Activated naive CD8-positive, alpha-beta T cell treated with anti-CD3 and anti-CD28 coated beads for 36 hours (primary cell): ENCODE measurements around the gene RNF212B. TPM values are rescaled to one million over a fixed set of nuclear protein-coding genes. Genes with fewer than 3 reads are reported as not detected.
"Not testable (repeated sequence)": the region's sequence is repeated elsewhere in the genome, so short reads cannot be mapped to it uniquely, and the experiment has no call there.

Experiments
- DNase-seq: peaks from one replicate; pipeline ENCODE4 v3.0.0; 2021
- H3K27ac Mint-ChIP-seq: one replicate; pipeline ENCODE4 v1.8.0; 2022; ENCODE audit warnings: mild to moderate bottlenecking, moderate library complexity, mixed read lengths
- H3K27me3 Mint-ChIP-seq: one replicate; pipeline ENCODE4 v1.8.0; 2022; ENCODE audit warnings: mild to moderate bottlenecking, mixed read lengths
- H3K36me3 Mint-ChIP-seq: one replicate; pipeline ENCODE4 v1.8.0; 2021; ENCODE audit warnings: mild to moderate bottlenecking, mixed read lengths
- H3K4me1 Mint-ChIP-seq: one replicate; pipeline ENCODE4 v1.8.0; 2021; ENCODE audit warnings: mixed read lengths
- H3K4me3 Mint-ChIP-seq: one replicate; pipeline ENCODE4 v1.8.0; 2022; ENCODE audit warnings: mild to moderate bottlenecking, moderate library complexity, mixed read lengths
- H3K9me3 Mint-ChIP-seq: one replicate; pipeline ENCODE4 v1.8.0; 2022; ENCODE audit warnings: mixed read lengths
- total RNA-seq, 2 experiments: library from RNA; stranded (reverse); gene quantifications; one replicate each; pipeline ENCODE4 v1.2.3, GENCODE V29; 2021

The RNF212B gene
- total RNA-seq, 2 experiments from 2014 or later = not detected

DNA sequence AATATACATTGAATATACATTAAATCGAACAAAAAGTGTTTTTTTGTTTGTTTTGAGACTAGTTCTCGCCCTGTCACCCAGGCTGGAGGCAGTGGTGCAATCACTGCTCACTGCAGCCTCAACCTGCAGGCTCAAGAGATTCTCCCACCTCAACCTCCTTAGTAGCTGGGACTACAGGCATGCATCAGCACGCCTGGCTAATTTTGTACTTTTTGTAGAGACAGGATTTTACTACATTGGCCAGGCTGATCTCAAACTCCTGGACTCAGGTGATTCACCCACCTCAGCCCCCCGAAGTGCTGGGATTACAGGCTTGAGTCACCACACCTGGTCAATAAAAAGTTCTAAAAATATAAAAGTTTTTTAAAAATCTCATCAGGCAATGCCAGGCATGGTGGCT is 10.2 kb upstream of the RNF212B start:
- Mint-ChIP-seq H3K36me3 (no peaks in the 10 kb centered on the region), H3K4me1 (peaks cover 6% of the 10 kb centered on the region), H3K27ac (no peak overlapping the region), H3K27me3 (peaks cover 15% of the 10 kb centered on the region), H3K9me3 (peaks cover 4% of the 10 kb centered on the region), H3K4me3 (no peak overlapping the region)
- no peak for DNase-seq

DNA sequence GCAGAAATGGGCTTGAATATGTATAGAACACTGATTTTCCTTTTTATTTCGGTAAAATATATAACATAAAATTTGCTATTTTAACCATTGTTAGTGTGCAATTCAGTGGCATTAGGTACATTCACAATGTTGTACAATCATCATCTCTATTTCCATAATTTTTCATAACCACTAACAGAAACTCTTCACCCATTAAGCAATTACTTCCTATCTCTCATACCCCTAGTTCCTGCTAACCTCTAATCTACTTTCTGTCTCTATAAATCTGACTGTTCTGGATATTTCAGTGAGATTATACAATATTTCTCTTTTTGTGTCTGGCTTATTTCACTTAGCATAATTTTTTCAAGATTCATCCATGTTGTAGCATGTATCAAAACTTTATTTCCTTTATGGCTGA is 8.9 kb upstream of the RNF212B start:
- H3K36me3 Mint-ChIP-seq = no peaks in the 10 kb centered on the region
- no peak overlapping the region for H3K27ac Mint-ChIP-seq
- peaks cover 6% of the 10 kb centered on the region for H3K4me1 Mint-ChIP-seq
- H3K9me3 Mint-ChIP-seq = peaks cover 4% of the 10 kb centered on the region
- H3K27me3 Mint-ChIP-seq = peaks cover 15% of the 10 kb centered on the region
- DNase-seq = no peak
- H3K4me3 Mint-ChIP-seq = no peak overlapping the region

DNA sequence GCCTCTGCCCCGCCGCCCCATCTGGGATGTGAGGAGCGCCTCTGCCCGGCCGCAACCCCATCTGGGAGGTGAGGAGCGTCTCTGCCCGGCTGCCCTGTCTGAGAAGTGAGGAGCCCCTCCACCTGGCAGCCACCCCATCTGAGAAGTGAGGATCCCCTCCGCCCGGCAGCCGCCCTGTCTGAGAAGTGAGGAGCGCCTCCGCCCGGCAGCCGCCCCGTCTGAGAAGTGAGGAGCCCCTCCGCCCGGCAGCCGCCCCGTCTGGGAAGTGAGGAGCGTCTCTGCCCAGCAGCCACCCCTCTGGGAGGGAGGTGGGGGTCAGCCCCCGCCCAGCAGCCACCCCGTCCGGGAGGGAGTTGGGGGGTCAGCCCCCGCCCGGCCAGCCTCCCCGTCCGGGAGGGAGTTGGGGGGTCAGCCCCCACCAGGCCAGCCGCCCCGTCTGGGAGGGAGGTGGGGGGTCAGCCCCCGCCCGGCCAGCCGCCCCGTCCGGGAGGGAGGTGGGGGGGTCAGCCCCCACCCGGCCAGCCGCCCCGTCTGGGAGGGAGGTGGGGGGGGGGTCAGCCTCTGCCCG is 5.4 kb upstream of the RNF212B start:
- not testable (repeated sequence) for H3K9me3 Mint-ChIP-seq, H3K27ac Mint-ChIP-seq, H3K4me1 Mint-ChIP-seq, DNase-seq, H3K4me3 Mint-ChIP-seq, H3K36me3 Mint-ChIP-seq
- H3K27me3 Mint-ChIP-seq = peaks cover 19% of the 10 kb centered on the region

DNA sequence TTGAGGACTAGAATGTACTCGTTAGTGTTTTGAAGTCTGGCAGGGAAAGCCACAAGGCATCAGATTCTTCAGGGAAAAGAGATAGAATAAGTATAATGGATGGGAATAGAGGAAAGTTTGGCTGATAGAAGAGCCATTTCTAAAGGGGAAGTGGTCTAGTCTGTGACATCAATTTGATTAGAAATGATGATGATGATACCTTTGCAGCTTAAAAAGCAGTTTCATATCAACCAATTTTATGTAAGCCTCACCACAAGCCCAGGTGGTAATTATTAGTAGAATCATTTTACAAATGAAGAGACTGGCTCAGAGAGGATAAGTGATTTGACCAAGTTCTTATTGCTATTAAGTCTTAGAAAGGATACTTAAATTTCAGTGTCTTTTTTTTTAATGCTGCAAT is 2.9 kb downstream of the RNF212B start:
- no peaks in the 10 kb centered on the region for H3K36me3 Mint-ChIP-seq
- peaks cover 42% of the 10 kb centered on the region for H3K27me3 Mint-ChIP-seq
- H3K4me3 Mint-ChIP-seq = no peak overlapping the region
- no peak overlapping the region for H3K27ac Mint-ChIP-seq
- DNase-seq = no peak
- no peaks in the 10 kb centered on the region for H3K9me3 Mint-ChIP-seq
- peaks cover 3% of the 10 kb centered on the region for H3K4me1 Mint-ChIP-seq

DNA sequence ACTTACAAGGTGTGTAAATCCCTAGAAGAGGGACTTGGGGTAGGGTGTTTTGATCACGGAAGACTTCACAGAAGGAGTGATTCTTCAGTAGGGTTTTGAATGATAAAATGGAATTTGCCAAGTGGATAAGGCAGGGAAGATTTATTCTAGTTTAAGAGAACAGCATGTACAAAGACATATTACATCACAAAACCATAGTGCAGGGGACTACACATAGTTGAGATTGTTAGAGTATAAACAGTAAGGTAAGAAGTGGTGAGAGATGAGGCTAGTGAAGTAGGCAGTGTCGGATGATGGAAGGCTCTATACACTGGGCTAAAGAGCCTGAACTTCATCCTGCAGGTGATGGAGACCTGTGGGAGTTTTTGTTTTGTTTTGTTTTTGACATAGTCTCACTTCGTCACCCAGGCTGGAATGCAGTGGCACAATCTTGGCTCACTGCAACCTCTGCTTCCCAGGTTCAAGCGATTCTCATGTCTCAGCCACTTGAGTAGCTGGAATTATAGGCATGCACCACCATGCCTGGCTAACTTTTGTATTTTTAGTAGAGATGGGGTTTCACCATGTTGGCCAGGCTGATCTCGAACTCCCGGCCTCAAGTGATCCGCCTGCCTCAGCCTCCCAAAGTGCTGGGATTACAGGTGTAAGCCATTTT is 3.5 kb downstream of the RNF212B start:
- not testable (repeated sequence) for DNase-seq, H3K4me1 Mint-ChIP-seq, H3K9me3 Mint-ChIP-seq, H3K27ac Mint-ChIP-seq, H3K36me3 Mint-ChIP-seq, H3K4me3 Mint-ChIP-seq
- peaks cover 38% of the 10 kb centered on the region for H3K27me3 Mint-ChIP-seq

DNA sequence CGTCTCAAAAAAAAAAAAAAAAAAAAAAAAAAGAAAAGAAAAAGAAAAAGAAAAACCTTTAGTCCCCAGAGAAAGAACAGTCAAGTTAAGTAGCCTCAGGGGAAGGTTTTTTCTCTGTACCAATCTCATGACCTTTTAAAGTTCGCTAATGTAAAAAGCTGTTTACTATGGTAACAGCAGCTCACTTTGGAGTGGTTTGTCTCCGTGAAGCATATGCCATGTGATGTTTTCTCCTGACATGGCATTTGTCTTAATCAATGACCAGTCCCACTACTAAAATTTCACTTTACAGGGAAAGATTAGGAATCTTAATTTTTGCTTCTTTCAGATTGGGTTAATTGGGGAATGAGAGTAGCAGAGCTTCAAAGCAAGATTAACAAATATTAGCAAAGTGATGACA is 4.3 kb downstream of the RNF212B start:
- no peak overlapping the region for H3K4me3 Mint-ChIP-seq
- no peaks in the 10 kb centered on the region for H3K9me3 Mint-ChIP-seq
- no peak for DNase-seq
- H3K36me3 Mint-ChIP-seq = no peaks in the 10 kb centered on the region
- H3K27me3 Mint-ChIP-seq = peaks cover 32% of the 10 kb centered on the region
- no peak overlapping the region for H3K27ac Mint-ChIP-seq
- H3K4me1 Mint-ChIP-seq = peaks cover 3% of the 10 kb centered on the region

DNA sequence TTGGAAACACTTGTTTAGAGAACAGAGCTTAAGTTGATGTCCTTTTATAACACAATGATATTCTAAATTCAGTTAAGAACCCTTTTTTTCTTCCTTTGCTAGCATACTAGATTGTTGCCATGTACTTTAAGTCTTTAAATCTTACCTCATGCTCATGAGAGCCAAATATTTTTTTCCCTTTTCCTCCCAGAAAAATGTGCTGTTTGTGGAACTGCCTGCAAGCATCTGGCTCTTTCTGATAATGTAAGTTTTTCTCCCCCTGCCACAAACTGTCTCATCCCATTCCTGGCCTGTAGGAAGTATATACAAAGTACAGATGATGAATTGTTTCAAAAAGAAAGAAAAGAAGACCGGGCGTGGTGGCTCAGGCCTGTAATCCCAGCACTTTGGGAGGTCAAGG is 5.3 kb downstream of the RNF212B start:
- Mint-ChIP-seq H3K4me3 (no peak overlapping the region), H3K9me3 (no peaks in the 10 kb centered on the region), H3K36me3 (no peaks in the 10 kb centered on the region), H3K27me3 (peaks cover 22% of the 10 kb centered on the region), H3K4me1 (no peaks in the 10 kb centered on the region), H3K27ac (no peak overlapping the region)
- no peak for DNase-seq

DNA sequence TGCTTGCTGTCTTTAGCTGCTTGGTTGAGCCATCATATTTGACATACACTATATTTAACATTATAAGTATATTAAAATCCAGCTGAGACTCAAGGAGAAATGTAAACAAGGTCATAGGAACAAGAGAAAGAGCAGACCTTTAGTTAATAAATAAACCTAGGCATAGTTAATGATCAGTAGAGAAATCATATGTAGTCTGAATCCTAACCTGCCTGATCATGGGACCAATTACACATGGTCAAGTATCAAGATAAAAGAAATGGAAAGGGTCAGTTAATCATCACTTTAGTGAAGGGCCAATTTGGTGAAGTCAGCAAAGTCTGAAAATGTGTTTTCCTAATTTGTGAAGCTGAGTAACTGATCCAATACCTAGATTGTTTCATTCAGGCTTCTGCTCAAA is 7.5 kb downstream of the RNF212B start:
- Mint-ChIP-seq H3K27me3 (peaks cover 8% of the 10 kb centered on the region), H3K4me3 (no peak overlapping the region), H3K27ac (no peak overlapping the region), H3K4me1 (no peaks in the 10 kb centered on the region), H3K9me3 (no peaks in the 10 kb centered on the region), H3K36me3 (no peaks in the 10 kb centered on the region)
- DNase-seq = no peak

DNA sequence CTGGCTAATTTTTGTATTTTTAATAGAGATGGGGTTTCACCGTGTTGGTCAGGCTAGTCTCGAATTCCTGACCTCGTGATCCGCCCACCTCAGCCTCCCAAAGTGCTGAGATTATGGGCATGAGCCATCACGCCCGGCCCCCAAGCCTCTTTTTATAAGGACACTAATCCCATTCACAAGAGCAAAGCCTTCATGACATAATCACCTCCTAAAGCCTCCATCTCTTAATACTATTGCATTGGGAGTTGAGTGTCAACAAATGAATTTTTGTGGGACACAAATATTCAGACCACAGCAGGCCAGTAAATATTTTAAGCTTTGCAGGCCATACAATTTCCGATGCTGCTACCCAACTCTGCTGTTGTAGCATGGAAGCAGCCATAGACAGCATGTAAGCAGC is 10.9 kb downstream of the RNF212B start:
- H3K4me1 Mint-ChIP-seq = no peaks in the 10 kb centered on the region
- H3K36me3 Mint-ChIP-seq = no peaks in the 10 kb centered on the region

DNA sequence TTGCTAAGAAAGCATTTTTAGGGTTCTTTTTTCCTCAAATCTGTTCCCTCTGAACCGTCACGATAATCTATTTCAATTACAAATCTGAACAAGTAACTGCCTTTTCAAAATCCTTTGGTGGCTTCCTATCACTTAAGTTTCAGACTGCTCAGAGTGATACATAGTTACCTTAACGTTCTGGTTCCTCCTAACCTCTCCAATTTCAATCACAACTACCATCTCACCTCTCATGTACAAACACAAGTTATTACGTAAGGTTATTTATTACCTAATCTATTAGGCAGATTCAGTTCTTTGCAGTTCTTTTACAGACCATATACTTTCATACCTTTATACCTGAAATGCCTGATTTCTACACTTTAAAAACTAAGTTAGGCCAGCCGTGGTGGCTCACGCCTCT is 12.1 kb downstream of the RNF212B start:
- Mint-ChIP-seq H3K9me3 (no peaks in the 10 kb centered on the region), H3K4me1 (no peaks in the 10 kb centered on the region), H3K27me3 (peaks cover 13% of the 10 kb centered on the region), H3K27ac (no peak overlapping the region), H3K36me3 (no peaks in the 10 kb centered on the region), H3K4me3 (no peak overlapping the region)
- DNase-seq = no peak

More for the DNA sequence above, 10.9 kb downstream of the RNF212B start:
- Mint-ChIP-seq H3K27me3 (peaks cover 17% of the 10 kb centered on the region), H3K27ac (no peak overlapping the region), H3K4me3 (no peak overlapping the region), H3K9me3 (no peaks in the 10 kb centered on the region)
- DNase-seq = no peak

DNA sequence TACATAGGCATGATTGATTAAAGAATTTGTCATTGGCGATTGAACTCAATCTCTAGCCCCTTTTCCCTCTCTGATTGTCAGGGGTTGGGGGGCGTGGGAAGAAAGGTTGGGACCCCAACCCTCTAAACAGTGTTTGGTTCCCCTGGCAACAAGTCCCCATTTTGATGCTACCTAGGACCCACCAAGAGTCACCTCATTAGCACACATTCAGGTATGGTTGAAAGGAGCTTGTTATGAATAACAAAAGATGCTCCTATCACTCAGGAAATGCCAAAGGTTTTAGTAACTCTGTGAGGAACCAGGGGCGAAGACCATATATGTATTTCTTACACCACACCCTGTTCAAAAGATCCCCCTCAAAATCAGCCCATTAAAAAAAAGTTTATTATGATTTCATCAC is 14.3 kb downstream of the RNF212B start:
- Mint-ChIP-seq H3K27me3 (peaks cover 13% of the 10 kb centered on the region), H3K36me3 (no peaks in the 10 kb centered on the region), H3K27ac (no peak overlapping the region), H3K4me1 (no peaks in the 10 kb centered on the region), H3K9me3 (no peaks in the 10 kb centered on the region), H3K4me3 (no peak overlapping the region)
- no peak for DNase-seq

DNA sequence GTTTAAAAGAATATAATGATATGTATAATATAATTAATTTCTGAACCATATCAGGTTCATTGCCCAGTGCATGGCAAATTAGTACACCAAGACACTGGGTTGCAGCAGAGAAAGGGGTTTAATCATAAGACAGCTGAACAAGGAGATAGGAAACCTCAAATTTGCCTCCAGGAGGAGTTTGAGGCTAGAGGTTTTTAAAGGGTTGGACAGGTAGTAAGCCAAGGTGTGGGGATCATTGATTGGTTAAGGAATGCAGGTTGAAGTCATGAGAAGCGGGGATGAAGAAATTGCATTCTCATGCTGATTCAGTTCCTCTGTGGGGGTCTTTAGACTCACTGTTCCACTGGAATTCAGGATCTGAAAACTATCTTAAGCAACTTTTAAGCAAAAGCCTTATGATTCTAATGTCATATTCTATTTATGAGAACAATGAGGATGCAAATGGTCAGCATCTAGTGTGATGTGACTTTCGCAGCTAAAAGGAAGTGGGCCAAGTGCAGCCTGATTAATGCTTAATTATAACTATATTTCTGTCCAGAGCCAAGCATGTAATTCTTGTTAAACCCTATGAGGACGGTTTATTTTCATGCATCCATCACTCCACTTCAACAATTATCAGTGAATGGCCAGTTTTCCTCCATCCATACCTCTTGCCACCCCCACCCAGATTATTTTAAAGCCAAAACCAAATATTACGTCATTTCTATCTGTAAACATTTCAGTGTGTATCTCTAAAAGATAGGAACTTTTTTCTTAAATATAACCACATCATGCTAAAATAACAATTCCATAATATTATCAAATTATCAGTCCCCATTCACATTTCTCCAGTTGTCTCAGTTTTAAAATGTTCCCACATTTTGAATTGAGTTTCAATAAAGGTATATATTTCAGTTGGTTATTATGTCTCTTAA is 14.9 kb downstream of the RNF212B start:
- Mint-ChIP-seq H3K27me3 (peaks cover 13% of the 10 kb centered on the region), H3K36me3 (no peaks in the 10 kb centered on the region), H3K27ac (no peak overlapping the region), H3K4me1 (no peaks in the 10 kb centered on the region), H3K4me3 (no peak overlapping the region), H3K9me3 (no peaks in the 10 kb centered on the region)
- DNase-seq = no peak

DNA sequence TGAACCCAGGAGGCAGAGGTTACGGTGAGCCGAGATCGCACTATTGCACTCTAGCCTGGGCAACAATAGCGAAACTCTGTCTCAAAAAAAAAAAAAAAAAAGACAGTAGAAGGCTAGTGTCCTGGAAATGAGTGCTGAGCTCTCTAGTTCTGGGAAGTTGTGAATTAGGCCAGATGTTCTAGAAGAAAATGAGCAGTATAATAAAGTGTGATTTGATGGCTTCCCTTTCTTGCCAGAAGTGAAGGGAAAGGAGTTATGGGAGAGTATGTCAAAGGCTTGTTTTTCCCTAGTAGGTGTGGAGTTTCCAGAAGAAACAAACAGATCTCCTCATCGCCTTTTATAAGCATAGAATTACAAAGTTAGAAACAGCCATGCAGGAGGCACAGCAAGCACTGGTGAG is 20.5 kb downstream of the RNF212B start:
- no peak for DNase-seq
- Mint-ChIP-seq H3K4me3 (no peak overlapping the region), H3K27me3 (peaks cover 27% of the 10 kb centered on the region), H3K9me3 (no peaks in the 10 kb centered on the region), H3K36me3 (no peaks in the 10 kb centered on the region), H3K27ac (no peak overlapping the region), H3K4me1 (no peaks in the 10 kb centered on the region)

DNA sequence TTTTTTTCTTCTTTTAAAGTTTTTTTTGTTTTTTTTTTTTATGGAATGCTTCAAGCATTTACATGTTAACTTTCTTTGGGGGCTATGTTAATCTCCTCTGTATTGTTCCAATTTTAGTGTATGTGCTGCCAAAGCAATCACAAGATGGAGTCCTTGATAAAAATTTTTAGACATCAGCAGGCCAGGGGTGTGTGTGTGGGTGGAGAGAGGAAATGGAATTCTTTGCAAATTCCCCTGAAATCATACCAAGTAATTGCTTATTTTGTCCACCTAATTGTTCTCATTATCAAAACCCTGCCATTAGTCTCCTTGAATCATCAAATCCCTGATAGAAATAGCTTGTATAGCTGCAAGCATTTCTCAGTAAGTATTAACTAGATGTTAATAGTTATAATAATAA is 21.7 kb downstream of the RNF212B start:
- no peak overlapping the region for H3K4me3 Mint-ChIP-seq
- peaks cover 37% of the 10 kb centered on the region for H3K27me3 Mint-ChIP-seq
- no peak for DNase-seq
- no peaks in the 10 kb centered on the region for H3K36me3 Mint-ChIP-seq
- H3K27ac Mint-ChIP-seq = no peak overlapping the region
- H3K4me1 Mint-ChIP-seq = no peaks in the 10 kb centered on the region
- no peaks in the 10 kb centered on the region for H3K9me3 Mint-ChIP-seq

DNA sequence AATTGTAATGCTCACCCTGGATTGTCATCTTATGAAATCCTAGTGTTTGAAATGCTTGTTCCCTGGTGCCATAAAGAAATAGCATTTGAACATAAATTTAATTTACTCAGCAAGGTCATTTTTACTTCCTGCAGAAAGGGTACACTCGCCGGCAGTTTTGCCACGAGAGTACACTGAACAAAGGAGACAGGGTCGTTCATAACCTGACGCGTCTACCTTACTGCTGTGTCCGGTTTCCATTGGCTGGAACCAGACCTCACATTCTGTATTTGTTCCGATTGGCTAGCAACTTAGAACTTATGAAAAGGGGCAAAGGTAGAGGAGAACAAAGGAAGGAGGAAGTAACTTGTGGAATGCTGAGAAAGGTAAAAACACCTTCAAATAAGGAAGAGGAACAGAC is 23.1 kb downstream of the RNF212B start:
- not testable (repeated sequence) for H3K9me3 Mint-ChIP-seq, H3K36me3 Mint-ChIP-seq, H3K4me3 Mint-ChIP-seq, H3K4me1 Mint-ChIP-seq, H3K27ac Mint-ChIP-seq, DNase-seq
- H3K27me3 Mint-ChIP-seq = peaks cover 42% of the 10 kb centered on the region
